ENCODE data around the gene TACR1.

- TF ChIP-seq CTCF (conservative IDR thresholded peaks at IDR 0.05; ENCODE audit: low read depth in 2 of 2): no peak
- TF ChIP-seq EZH2phosphoT487 (IDR thresholded peaks at IDR 0.05; ENCODE audit: unreplicated experiment): no peak
Observed at GRCh38 chr2:75003773-75004172, 195.5 kb downstream of the TACR1 start.

Measured in GM23338 (cell line).